ENCODE results near the gene CHP1.
"Not testable (repeated sequence)": the region's sequence is repeated elsewhere in the genome, so short reads cannot be mapped to it uniquely, and the experiment has no call there.

Gene CHP1

GRCh38 chr15:41256103-41256502 is 25.0 kb downstream of the CHP1 start:
- no peak for DNase-seq

GRCh38 chr15:41256577-41257038 is 25.5 kb downstream of the CHP1 start:
- DNase-seq, result no peak

DNA sequence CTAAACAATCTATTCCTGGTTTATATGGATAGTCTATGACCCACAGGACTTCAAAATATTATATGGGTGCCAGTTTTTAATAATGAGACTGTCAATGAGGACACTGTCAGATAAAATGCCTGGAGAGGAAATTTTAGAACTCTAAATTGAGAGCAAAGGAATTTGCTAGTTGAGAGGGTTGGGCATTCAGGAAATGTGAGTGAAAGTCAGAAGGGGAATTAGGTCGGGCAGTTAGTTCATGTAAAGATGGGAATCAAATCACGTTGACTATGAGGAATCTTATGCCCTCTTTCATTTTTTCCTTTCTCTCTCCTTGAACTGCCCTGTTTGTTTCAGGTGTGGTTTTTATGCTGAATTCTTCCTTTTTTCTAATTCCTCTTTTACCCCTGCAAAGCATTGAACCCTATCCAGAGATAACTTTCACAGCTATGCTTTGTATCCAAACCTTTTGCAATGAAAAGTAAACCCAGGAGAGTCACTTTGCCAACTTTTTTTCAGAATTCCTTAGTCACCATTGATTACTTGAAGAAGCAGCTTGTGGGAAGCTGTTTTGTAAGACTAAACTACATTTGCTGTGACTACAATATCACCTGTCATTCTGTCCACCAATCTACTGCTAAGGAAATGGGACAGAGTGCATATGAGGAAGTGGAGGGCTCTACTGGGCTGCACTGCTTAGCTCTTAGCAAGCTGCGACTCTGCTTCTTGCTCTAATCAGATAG is 27.8 kb downstream of the CHP1 start:
- no peak for DNase-seq

DNA sequence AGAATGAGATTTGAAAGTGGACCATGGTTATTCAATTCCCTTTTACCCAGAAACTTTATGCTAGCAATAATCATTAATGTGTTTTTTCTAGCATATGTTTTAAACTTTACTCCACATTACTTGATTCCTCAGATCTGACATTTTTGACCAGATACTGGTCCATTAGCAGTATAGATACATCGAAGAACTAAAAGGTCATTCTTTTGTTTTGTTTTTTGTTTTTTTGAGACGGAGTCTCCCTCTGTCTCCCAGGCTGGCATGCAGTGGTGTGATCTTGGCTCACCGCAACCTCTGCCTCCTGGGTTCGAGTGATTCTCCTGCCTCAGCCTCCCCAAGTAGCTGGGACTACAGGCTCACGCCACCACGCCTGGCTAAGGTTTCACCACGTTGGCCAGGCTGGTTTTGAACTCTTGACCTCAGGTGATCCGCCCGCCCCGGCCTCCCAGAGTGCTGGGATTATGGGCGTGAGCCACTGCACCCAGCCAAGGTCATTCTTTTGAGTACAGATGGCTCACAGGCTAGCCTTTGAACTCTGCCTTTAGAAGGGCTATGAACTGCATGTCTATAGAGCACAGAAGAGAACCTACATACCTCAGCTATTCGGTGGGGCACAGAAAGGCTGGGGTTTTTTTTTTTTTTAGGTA is 28.6 kb downstream of the CHP1 start:
- DNase-seq, result no peak

DNA sequence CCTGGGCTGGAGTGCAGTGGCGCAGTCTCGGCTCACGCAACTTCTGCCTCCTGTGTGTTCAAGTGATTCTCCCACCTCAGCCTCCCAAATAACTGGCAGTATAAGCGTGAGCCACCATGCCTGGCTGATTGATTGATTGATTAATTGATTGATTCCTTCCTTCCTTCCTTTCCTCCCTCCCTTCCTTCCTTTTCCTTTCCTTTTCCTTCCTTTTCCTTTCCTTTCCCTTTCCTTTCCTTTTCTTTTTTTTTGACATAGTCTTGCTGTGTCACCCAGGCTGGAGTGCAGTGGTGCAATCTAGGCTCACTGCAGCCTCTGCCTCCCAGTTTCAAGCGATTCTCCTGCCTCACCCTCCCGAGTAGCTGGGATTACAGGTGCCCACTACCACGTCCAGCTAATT is 29.9 kb downstream of the CHP1 start:
- not testable (repeated sequence) for DNase-seq

DNA sequence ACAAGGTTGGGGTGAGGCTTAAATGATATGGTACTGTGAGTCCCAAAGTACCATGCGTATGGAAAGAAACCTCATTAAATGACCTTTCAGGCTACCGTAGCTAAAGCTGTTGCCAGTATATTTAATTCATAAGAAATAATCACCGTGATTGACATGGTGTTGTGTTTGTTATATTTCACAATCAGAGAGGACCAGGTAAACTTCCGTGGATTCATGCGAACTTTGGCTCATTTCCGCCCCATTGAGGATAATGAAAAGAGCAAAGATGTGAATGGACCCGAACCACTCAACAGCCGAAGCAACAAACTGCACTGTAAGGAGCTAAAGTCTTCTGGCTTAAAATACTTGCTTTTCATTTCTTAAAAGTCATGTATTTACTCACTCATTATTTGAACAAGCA is 31.5 kb downstream of the CHP1 start:
- DNase-seq, result no peak

DNA sequence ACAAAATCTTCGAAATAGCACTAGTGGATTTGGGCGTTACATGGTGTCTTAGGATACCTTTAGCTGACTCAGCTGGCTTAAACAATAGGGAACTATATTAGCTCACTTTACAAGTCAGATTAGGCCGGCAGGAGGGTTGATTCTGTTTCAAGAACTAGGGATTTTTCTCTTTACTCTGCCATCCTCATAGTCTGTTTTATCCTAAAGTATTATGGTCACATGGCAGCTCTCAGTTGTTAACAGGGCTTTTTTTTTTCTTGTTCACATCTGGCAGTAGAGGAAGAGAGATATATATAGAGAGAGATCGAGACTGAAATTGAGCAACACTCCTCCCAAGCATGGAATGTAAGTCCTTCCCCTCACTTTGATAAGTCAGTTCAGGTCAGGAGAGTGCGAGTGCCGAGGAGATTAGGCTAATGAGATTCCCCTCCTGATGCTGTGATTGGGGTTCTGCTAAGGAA is 32.9 kb downstream of the CHP1 start:
- DNase-seq, result no peak

- no peak for DNase-seq
These were observed 38.8 kb downstream of the CHP1 start for GRCh38 chr15:41269887-41270286.

GRCh38 chr15:41276831-41277230 is 45.8 kb downstream of the CHP1 start:
- no peak for DNase-seq

DNA sequence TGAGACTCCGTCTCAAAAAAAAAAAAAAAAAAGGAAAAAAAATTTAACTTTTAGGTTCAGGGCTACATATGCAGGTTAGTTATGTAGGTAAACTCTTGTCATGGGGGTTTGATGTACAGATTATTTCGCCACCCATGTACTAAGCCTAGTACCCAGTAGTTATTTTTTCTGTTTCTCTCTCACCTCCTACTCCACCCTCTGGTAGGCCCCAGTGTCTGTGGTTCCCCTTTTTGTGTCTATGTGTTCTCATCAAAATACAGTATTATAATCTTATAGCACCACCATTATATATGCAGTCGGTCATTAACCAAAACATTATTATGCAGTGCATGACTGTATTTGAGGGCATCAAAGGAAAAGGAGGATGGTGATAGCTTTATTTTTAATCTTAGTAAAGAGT is 47.3 kb downstream of the CHP1 start:
- DNase-seq, result no peak

- DNase-seq, result peak in 2 of 56 donors; percentile 1 to 4
These were observed 48.6 kb downstream of the CHP1 start for GRCh38 chr15:41279535-41280283.

DNA sequence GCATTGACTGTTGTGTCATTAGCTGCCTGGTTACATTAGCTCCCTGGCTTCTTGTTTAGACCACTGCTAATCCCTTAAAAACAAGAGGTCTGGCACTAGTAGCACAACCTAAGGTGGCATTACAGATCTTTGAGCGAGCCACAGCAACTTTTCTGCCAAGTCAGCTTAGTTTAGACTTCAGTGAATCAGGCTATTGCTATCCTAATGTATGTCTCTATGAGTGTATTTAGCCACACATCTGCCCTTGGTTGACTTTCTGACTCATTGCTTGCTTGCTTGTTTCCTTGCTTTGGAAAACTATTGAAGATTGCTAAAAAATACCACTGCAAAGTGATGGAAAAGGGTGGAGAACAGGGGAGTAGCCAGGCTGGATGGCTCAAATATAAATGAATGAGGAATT is 50.2 kb downstream of the CHP1 start:
- no peak for DNase-seq

GRCh38 chr15:41282436-41282835 is 51.4 kb downstream of the CHP1 start:
- DNase-seq, result not testable (repeated sequence)

DNA sequence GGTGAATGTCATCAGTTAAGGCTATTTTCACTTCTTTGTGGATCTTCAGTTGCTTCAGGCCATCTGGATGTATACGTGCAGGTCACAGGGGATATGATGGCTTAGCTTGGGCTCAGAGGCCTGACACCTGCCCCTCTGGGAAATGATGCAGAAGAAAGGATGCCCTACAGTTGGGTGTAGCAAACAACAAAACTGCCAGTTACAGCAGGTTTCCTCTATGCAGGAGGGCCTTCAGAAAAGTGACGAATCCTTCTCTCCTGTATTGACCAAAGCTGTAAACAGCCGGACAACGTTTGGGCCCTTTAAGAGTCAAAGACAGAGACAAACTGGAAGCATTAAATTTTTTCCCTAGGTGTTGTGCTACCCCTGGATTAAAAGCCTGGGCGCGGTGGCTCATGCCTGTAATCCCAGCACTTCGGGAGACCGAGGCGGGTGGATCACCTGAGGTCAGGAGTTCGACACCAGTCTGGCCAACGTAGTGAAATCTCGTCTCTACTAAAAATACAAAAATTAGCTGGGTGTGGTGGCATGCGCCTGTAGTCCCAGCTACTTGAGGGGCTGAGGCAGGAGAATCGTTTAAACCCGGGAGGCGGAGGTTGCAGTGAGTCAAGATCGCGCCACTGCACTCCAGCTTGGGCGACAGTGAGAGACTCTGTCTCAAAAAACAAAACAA is 52.0 kb downstream of the CHP1 start:
- peak in 3 of 56 donors; percentile 3 to 30 (median 29) for DNase-seq

DNA sequence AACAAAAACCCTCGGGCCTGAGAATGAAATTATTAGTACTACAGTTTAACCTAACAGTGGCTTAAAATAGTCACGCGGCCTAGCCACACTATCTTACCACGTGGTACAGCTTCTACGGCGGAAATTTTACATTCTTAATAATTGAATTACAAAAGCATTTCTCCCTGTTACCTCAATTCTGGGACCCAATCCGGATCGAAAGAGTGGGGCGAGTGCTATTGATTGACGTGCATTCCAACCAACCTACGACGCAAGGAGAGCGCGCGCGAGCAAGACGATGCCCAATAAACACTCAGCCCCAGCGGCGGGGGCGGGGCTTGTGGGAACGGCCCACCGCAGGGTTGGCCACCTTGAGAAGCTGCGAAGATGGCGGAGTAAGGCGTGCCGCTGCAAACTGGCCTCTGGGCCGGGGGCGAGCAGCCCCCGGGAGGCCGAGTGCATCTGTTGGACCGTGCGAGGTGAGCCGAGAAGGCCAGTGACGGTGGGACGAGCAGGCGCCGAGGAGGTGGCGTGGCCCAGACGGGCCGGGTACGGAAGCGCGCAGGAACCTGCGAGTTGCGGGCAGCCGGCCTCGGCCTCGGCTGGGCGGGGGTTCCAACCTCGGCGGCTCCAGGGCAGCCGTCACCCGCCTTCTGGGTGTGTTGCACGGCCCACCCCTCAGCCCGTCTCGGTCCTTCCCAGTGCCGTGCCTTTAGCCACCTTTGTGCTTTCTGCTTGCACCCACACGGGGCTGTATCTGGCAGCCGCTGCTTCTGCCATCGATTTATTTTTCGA is 52.8 kb downstream of the CHP1 start:
- DNase-seq, result peak; percentile 52 to 98 (median 93)

- DNase-seq, result peak in 11 of 56 donors; percentile 8 to 45 (median 27)
These were observed 53.5 kb downstream of the CHP1 start for GRCh38 chr15:41284427-41285177.

DNA sequence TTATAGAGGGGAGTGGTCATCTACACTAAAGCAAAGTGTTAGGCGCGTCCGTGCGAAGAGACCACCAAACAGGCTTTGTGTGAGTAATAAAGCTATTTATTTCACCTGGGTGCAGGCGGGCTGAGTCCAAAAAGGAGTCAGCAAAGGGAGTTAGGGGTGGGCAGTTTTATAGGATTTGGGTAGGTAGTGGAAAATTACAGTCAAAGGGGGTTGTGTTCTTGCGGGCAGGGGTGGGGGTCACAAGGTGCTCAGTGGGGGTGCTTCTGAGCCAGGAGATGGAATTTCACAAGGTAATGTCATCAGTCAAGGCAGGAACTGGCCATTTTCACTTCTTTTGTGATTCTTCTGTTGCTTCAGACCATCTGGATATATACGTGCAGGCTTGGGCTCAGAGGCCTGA is 54.2 kb downstream of the CHP1 start:
- no peak for DNase-seq

GRCh38 chr15:41286665-41287333 is 55.7 kb downstream of the CHP1 start:
- no peak for DNase-seq

- no peak for DNase-seq
These were observed 57.4 kb downstream of the CHP1 start for GRCh38 chr15:41288464-41288863.

All from amygdala (tissue), 56 donors.